DMS114 treated with DMSO at 0.1 percent for 48 hours (cell line): Measurements from ENCODE around the gene SUFU.

ENCODE experiments used
- DNase-seq: peaks from one replicate; lab custom pipeline; 2025; ENCODE audit not compliant: unreplicated experiment; lab: John Stamatoyannopoulos, UW

The SUFU gene

DNA sequence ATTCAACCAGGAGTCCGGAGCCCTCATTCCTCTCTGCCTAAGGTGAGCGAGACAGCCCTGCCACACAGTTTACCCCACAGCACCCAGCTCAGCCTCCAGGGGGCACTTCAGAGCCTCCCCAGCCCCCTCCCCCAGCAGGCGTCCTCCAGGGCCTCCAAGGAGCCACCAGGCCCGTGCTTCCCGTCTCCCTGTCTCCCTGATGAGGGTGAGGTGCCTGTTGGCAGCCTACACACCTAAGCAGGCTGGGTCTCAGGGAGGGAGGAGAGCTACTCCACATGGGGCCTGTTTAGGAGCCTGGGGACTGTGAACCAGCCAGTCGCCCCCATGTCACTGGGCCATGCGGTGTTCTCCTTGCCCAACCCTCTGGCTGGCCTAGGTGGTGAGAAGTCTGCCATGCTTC is 111.6 kb downstream of the SUFU start:
- no peak for DNase-seq

DNA sequence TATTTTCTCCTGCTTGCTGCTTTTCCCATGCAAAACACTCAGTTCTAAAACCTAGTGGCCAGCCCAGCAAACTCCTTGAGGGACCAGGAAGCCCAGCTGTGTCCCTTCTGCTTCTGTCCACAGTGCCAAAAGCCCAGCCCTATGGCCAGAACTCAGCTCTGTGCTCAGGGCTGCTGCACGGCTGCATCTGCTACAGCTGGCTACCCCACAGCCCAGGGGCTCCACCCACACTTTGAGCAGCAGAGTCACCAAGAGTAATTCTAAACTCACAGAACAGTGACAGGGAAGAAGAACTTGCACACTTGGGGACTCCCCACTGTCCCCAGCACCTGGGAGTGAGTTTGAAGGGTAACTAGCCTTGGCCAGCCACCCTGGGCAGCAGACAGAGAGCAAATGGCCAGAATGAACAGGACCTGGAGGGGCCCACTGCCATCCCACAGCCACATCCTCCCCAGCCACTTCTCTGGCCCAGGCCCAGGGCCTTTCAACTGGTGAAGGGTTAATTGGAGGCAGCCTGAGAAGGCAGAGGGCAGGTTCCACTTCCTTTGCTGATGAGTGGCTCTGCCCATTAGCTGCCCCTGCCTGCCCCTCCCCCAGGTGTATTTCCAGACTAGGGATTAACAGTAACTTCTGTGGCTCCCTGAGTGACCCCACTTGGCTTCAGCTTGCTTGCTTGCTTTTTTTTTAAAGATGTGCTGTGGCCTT is 112.4 kb downstream of the SUFU start:
- no peak for DNase-seq

DNA sequence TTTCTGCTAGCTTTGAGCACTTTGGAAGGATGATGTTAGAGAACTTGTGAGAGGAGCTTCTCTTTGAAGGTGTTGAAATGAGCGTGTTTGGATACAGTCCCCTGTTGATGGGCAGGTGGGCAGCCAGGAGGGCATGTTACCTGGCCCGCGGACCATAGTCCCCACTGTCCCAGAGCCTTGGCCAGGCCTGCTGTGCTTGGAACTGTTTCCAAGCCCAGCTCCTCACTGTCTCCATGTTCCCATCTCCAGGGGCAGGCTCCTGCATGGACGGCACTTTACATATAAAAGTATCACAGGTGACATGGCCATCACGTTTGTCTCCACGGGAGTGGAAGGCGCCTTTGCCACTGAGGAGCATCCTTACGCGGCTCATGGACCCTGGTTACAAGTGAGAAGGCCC is 113.3 kb downstream of the SUFU start:
- no peak for DNase-seq

DNA sequence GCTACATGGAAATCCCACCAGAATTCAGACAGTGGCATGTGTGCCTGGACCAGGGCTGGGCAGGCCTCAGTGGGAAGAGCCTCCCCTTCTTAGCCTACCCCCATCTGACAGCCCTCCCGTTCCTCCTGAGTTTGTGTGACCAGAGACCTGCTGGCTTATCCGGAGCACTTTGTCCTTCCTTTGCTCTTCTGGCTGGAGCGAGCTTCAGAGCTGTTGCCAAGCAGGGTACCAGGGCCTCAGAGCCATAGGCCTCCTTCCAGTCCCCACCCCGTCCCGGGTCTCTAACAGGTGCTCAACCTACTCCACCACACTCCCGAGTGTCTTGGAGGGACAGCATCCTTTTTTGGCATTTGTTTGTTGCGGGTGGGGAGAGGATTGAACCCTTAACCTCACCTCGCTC is 114.0 kb downstream of the SUFU start:
- no peak for DNase-seq

DNA sequence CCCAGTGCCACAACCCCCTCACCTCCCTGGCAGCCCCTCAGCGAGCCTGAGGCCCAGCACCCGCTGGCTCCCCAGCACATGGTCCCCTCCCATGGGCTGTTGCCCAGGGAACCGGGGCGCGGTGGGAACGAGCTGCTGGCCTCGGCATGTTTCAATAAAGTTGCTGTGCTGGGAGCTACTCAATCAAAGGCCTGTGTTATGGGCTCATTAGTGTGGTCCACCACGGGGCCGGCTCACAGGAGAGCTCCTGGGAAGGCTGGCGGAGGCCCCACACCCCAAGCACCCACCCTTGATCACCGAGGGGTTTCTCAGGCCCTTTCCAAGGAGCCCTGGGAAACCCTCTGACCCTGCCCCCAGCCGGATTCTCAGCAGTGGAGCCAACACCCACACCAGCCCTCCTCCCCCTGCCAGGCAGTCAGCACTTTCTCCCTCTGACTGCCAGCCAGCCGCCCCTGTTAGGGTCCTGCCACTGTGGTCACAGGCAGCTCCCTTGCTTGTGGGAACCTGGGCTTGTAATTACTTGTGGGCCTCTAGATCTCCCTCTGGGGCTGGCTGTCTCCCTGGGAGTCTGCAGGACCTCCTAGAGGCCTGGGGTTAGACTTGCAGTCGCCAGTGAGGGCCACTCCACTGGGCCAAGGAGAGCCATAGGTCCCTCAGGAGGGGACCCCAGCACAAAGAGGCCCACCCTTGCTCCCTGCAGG is 115.7 kb downstream of the SUFU start:
- DNase-seq: no peak

DNA sequence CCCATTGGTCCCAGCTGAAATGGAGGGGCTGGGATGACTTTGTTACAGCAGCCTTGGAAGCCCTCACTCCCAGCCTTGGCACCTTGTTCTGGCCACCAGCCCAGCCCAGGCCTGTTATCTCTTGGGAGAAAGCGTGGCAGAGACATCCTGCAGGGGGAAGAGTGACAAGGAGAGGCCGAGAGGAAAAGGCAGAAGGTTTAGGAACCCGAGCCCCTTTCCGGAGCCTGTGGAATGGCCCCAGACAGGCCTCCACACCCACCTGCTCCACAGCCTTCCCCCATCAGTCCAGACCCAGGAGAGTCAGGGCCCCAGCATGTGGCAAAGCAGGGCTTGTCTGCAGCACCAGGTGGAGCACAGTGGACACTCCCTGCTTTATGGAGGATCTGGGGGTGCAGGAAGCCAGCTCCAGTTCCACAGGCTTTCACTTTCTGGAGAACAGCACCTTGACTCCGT is 116.4 kb downstream of the SUFU start:
- DNase-seq: no peak

DNA sequence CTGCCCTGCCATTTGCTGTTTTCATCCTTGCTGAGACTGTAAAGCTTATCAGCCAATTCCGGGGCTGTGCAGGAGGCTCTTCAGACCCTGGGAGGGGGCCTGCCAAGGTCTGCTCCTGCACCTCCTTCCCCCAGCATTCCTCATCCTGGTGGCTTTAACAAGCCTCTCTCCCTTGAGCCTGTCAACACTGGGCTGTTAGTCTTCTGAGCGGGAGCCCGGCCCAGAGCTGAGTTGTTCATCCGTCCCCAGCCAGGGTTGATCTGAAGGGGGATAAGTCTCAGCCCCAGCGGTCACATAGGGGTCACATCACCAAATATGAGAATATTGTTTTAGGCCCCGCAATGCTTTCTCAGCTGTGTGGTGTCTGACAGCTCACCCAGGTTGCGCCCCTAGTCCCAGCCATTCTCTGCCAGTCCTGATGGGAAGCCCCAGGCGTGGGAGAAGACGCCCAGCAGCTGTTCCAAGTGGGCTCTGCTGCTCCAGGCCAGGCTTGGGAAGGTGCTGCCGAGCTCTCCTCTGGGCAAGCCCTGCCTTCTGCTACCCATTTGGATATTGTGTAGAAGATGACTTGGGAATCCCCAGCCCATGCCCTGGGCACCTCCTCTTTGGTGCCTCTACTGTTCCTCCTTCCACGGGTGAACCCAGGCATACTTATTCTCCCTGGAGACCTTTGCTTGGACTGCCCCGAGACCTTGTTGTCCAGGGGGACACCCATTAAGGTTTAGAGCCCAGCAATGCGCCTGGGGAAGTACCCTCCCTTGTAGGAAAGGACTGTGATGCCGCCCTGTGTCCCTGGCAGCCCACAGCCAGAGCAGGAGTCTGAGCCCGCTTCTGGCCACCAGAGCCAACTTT is 117.0 kb downstream of the SUFU start:
- no peak for DNase-seq

DNA sequence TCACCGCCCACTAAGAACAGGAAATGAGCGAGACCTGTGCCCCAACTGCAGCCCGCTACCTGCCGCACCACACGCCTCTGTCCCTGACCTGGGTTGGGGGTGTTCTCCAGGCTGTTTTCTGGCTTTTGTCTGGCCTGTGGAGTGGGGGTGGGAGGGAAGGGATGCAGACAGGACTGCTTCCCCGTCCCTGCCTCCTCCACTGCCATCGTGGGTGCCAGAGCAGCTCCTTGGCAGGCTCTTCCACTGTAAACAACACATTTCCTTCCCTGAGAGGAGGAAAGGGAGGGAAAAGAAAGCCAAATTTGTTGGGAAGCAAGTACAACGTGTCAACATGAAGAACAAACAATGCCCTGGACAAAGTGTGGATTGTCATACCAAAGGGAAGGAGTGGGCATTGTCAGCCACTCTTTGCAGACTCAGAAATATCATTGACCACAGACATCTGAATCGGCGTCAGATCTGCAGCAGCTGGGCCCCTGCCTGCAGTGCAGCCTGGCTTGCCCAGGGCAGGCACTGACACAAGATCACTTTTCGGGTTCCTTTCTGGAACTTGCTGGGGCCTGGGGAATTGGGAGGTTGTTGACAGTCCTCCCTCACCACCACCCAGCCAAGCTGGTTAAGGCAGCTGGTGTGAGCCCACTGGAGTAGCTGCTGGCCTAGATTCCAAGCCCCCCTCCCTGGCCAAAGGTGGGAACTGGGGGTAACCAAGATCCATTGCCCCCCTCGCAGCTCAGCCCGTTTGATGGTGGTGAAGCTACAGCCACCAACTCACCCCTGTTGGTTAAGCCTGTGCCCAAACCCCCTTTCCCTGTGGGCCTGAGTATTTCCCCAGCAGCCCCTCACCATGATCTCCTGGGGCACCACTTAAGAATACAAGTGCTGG is 117.9 kb downstream of the SUFU start:
- DNase-seq: no peak

DNA sequence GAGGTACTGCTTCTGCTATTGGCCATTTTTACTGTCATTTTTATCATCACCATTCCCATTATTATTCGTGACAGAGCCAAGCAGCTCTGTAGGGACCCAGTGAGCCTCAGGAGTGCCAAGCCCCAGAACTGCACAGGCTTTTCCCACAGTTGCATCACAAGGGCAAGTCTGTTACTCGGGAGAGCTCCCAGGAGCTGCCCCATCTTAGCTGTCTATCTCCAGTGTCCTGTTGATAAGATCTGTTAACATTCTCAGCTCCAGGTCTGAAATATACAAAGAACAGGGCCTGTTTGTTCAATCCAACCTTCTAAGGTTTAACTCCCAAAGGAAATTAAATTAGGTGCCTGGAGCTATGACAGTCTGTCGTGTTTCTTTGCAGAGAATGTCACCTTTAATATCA is 120.3 kb downstream of the SUFU start:
- DNase-seq: no peak

DNA sequence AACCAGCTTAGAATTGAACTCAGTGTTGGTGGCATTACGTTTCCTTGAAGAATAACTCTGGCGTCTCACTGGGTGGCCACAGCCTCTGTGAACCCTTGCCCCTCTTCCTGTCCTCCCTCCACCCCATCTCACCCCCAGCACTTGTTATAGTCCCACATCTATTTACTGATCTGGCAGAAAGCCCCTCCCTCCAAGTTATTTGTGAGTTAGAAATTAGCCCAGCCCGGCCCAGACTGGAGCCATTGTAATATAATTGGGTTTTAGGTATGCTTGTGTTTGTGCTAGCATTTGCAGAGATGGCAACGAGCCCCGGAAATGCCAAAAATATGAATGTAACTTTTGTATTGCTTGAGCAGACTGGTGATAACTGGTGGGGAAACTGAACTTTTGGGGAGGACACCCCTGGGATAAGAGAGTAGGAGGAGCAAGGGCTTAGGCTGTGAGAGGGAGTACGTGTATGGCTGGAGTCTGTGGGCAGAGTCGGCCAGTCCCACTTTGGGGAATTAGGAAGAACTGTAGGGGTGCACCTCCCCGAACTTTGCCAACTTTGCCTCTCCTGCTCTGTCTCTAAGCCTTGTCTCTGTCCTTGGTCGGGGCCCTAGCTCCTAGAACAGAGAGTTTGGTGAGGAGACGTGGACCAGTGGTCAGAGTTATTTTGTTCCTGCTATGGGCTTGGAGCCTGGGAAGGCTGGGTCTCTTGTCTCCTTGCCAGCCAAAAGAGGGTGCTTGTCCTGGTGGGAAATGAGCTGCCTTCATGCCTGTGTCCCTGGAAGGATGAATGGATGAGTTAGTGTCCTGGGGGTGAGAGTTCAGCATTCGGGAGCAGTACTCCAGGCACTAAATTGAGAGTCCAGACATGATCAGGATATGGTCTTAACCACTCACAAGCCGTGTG is 121.2 kb downstream of the SUFU start:
- DNase-seq: no peak

DNA sequence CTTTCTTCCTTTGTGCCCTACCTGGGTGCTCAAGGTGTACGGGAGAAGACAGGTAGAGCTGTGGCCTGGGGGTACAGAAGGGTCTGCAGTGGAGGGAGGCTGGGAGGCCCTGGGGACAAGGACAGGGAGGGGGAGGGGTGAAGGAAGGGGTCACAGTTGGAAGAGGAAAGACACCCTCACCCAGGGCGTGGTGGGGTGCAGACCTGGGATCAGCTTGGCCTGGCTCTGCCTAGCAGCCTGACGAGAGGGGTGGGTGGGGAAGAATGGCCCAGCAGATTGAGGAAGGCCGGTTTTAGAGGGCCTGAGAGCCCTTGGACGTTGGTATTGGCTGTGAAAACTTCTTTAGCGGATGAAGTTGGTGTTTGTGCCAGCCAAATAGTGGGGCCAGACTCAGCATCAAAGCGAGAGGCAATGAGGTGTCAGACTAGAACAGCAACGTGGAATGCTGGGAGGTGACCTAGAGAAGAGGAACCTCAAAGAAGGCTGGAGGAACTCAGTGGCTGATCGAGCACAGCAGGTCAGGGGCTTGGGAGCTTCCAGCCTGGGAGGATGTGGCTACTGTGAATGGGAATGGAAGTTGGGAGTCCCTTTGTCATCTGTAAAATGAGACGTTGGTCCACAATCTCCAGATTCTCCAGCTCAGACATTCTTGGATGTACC is 122.4 kb downstream of the SUFU start:
- DNase-seq: no peak

DNA sequence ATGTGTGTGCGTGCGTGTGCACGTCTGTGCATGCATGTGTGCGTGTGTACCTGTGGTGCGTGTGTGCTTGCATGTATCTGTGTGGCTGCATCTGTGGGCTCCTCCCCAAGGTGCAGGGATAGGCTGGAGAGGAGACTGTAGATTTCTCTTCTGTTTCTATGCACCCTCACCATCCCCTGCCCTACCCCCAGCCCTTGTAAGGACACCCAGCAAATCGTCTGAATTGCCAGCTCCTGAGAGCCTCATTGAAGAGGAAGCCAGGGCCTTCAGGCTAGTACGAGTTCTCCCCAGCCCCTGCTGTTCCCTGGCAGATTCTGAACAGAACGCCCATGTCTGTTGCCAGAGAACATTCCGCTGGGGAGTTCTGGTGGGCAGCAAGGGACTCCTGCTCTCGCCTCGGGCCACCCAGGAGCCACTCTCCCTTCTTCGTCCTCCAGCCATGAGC is 123.5 kb downstream of the SUFU start:
- DNase-seq: no peak

DNA sequence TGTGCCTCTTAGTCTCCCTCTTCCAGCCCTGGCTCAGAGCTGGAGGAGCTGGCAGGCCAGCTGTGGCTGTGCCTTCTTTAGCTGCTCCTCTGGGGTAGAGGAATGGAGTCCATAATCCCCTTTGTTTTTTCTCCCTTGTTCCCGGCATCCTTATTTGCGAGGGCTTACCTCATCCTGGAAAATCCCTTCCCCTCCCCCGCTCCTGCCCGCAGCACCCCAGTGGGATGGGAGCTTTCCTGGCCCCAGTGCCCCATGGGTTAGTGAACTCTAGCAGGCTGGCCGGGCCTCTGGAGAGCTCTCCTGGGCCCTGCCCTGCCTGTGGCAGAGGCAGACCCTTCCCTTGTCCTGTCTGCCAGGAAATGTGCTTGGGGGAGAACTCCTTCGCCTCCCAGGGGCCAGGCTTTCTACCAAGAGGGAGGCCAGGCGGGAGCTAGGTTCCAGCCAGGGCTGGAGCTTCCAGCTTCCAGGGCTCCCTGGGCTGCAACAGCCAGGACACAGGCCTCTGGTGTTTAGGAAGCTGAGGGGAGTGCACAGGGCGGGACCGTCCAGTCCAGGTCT is 124.0 kb downstream of the SUFU start:
- no peak for DNase-seq

DNA sequence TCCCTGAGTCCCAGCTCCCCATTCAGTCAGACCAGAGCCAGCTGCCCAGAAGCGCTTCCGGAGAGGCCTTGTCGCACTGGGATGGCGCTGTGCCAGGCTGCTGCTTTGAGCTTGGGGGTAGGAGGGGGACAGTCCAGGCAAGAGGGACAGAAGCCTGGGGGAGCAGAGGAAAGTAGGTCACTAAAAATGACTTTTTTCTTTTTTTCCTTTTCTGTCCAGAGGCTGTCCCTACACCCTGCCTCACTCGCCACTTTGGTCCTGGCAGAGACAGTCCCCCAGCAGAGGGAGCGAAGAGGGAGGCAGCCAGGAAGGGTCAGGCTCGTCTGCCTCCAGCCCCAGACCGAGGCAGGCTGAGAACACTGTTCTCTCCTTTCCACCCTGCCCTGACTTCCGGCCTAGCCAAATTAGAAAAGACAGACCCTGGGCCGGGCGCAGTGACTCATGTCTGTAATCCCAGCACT is 124.7 kb downstream of the SUFU start:
- DNase-seq: no peak

DNA sequence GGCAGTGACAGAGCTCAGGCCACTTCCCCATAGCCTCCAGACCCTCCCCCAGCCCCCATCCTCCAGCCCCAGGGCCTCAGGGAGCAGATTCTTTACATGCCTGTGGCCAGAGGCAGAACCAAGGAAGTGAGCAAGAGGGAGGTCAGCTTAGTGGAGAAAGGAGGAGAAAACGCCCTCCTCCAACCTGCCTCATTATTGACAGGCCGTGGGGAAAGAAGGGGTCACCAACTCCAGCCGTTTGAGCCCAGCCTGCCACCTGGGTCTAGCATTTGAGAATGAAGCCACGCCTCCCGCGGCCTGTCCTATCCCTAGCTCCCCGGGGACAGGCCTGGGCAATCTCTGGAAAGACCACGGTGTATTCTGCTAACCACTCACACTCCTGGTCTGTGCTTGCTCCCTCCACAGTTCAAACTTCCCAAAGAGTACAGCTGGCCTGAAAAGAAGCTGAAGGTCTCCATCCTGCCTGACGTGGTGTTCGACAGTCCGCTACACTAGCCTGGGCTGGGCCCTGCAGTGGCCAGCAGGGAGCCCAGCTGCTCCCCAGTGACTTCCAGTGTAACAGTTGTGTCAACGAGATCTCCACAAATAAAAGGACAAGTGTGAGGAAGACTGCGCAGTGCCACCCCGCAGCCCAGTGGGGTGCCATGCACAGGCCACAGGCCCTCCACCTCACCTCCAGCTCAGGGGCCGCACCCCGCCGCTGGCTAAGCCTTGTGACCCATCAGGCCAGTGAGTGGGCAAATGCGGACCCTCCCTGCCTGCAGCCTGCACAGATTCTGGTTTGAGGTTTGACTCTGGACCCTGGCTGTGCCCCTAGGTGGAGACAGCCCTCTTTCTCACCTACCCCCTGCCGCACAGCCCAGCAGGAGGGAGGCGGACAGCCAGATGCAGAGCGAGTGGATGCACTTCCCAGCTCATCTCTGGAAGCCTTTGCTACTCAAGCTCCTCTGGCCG is 126.2 kb downstream of the SUFU start:
- no peak for DNase-seq

DNA sequence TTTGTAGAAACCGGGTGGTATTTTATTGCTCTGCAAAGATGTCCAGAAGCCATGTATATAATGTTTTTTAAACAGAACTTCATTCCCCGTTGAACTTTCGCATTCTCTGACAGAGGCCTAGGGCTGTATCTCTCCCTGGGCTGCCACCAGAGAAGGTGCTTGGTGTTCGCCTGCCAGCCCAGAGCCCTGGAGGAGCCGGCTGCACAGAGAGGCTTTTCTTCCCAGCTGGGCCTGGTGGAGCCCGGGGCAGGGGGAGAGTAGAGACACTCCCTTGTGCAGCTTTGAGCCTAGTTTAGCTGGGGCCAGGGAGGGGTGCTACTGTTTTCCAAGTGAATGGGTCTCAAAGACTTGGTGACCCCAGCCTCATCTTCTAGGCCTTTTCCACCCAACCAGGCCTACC is 126.9 kb downstream of the SUFU start:
- DNase-seq: no peak

DNA sequence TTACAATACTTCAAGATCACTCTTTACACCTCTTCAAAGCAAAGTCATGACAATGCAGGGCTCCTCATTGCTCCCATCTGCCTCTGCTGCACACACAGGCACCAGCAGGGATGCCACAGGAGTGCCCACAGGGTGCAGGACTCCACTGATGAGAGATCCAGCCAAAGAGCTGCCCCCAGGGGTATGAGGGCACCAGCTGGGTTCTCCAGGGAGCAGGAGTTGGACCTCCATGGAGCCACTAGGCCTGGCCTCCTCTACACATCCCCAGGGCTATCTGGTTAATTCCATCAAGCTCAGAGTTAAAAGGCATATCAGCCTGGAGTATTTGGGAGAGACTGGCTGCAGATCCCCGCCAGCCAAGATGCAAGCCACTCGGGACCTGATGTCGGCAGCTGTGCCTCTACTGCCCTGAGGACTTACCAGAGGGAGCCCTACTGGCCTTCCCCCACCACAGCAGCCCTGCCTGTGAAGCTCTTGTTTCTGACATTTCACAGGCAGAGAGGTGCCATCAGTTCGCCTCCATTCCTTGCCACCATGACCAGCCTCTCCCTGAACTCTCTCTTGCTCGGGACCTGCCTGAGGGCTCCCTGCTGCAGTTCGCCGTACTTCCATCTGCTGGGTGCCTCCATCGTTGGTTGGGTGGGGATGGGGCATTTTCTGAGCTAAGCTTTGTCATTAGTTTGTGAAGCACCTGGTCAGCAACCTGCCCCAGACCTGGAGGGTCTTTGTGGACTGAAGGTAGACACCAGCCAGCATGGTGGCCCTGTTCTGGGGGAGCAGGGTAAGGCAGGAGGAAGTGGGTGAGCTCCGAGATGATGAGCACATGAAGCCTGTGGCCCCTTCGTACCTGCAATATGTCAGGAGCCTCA is 128.0 kb downstream of the SUFU start:
- DNase-seq: no peak
